ENCODE measurements around the gene LHFPL5. TPM values are rescaled to one million over a fixed set of nuclear protein-coding genes. Genes with fewer than 3 reads are reported as not detected.
A peak's percentile ranks its signal among the peaks of the same experiment; 100 is the strongest.

The LHFPL5 gene
- total RNA-seq, 2 donors from 2014 or later, result not detected

DNA sequence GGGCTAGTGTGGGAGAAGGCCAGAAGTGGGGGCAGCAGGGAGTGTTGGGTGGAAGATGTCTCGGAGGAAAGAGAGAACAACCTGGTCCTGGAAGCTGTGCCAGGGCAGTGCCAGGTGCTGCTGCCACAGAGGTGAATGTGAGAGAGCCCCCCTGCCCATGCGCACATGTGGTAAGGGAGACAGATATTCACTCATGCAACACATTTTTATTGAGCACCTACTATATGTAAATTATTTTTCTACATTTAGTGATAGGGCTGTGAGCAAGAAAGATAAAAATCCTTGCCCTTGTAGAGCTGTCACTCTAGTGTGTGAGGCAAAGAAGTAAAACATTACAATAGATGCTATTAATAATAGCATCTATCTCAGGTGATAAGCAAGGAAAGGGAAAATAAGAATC lies 23.9 kb upstream of the LHFPL5 start:
- Mint-ChIP-seq H3K4me1 (ENCODE audit: low read depth in 2 of 2) (peaks cover 0 to 5% of the 10 kb centered on the region in 2 donors), H3K36me3 (no peaks in the 10 kb centered on the region), H3K27me3 (peaks cover 33 to 39% of the 10 kb centered on the region in 2 donors), H3K9me3 (no peaks in the 10 kb centered on the region), H3K4me3 (no peak overlapping the region), H3K27ac (no peak overlapping the region)
- DNase-seq (ENCODE audit: low spot score), result no peak
- ATAC-seq, result peak in 1 of 2 donors; percentile 52

DNA sequence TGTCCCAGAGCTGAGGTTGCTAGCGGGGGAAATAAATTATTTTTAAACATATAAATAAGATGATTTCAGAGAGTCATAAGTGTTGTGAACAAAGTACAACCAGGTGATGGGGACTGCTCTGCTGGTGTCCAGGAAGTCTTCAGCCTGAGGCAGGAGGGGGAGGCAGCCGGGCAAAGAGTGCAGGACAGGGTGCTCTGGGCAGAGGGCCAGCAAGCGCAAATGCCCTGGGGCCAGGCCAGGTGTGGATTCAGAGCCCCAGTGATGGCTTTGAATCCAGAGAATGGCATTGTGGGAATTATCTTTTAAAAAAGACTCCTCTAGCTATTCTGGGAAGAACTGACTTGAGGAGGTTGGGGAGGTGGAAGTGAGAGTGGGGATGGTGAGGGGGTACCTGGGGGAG lies 22.7 kb upstream of the LHFPL5 start:
- Mint-ChIP-seq H3K4me1 (ENCODE audit: low read depth in 2 of 2) (peaks cover 0 to 2% of the 10 kb centered on the region in 2 donors), H3K36me3 (no peaks in the 10 kb centered on the region), H3K27me3 (peaks cover 30 to 34% of the 10 kb centered on the region in 2 donors), H3K27ac (no peak overlapping the region), H3K9me3 (no peaks in the 10 kb centered on the region), H3K4me3 (no peak overlapping the region)
- DNase-seq (ENCODE audit: low spot score) (no peak), ATAC-seq (no peak)

DNA sequence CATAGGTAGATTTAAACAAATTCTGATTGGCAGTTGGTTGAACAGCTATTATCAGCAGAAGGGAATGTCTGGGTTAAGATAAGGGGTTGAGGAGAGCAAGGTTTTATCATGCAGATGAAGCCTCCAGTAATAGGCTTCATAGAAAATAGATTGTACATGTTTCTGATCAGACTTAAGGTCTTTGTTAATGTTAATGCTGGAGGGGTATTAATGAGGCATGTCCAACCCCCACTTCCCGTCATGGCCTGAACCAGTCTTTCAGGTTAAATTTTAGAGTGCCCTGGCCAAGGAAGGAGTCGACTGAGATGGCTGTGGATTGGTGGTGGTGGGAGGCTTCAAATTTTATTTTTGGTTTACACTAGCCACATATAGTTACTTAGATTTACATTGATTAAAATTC lies 21.0 kb upstream of the LHFPL5 start:
- no peaks in the 10 kb centered on the region for H3K4me1 Mint-ChIP-seq (ENCODE audit: low read depth in 2 of 2)
- no peak overlapping the region for H3K27ac Mint-ChIP-seq
- no peaks in the 10 kb centered on the region for H3K9me3 Mint-ChIP-seq
- no peaks in the 10 kb centered on the region for H3K36me3 Mint-ChIP-seq
- ATAC-seq (no peak), DNase-seq (ENCODE audit: low spot score) (no peak)
- H3K27me3 Mint-ChIP-seq, result peaks cover 32 to 40% of the 10 kb centered on the region in 2 donors
- no peak overlapping the region for H3K4me3 Mint-ChIP-seq

DNA sequence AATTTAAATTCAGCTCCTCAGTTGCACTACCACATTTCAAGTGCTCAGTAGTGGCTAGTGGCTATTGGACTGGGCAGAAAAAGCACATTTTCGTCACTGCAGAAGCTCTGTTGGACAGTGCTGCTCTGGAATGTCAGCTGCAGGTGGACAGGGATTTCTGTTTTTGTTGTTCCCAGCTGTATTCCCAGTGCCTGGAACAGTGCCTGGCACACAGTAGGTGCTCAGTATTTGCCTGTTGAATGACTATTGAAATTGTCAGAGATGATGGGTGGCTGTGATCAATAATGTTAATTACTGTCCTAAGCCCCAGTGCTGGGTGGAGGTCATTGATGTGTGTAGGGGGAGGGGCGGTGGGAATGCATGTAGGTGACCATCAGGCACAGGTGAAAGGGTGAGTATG lies 18.9 kb upstream of the LHFPL5 start:
- Mint-ChIP-seq H3K4me3 (no peak overlapping the region), H3K4me1 (ENCODE audit: low read depth in 2 of 2) (no peaks in the 10 kb centered on the region), H3K27ac (no peak overlapping the region), H3K36me3 (no peaks in the 10 kb centered on the region), H3K27me3 (peaks cover 40 to 42% of the 10 kb centered on the region in 2 donors), H3K9me3 (no peaks in the 10 kb centered on the region)
- DNase-seq (ENCODE audit: low spot score) (no peak), ATAC-seq (no peak)

DNA sequence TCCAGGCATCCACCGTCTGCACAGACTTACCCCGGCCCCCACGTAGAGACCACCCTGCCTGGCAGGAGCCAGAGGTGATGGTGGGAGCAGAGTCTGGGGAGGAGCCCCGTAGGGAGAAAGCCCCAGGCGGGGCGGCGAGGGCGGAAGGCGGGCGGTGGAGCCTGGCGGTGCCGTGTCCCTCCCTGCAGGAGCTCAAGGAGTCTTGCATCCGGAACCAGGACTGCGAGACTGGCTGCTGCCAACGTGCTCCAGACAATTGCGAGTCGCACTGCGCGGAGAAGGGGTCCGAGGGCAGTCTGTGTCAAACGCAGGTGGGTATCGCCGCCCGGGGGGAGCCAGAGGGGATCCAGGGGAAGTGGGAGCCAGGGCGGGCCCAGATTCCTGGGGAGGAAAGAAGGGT lies 18.3 kb upstream of the LHFPL5 start:
- H3K27ac Mint-ChIP-seq, result no peak overlapping the region
- H3K4me1 Mint-ChIP-seq (ENCODE audit: low read depth in 2 of 2), result no peaks in the 10 kb centered on the region
- H3K27me3 Mint-ChIP-seq, result peaks cover 37 to 38% of the 10 kb centered on the region in 2 donors
- DNase-seq (ENCODE audit: low spot score) (no peak), ATAC-seq (peak in 1 of 2 donors; percentile 17)
- no peaks in the 10 kb centered on the region for H3K36me3 Mint-ChIP-seq
- H3K4me3 Mint-ChIP-seq, result no peak overlapping the region
- no peaks in the 10 kb centered on the region for H3K9me3 Mint-ChIP-seq

DNA sequence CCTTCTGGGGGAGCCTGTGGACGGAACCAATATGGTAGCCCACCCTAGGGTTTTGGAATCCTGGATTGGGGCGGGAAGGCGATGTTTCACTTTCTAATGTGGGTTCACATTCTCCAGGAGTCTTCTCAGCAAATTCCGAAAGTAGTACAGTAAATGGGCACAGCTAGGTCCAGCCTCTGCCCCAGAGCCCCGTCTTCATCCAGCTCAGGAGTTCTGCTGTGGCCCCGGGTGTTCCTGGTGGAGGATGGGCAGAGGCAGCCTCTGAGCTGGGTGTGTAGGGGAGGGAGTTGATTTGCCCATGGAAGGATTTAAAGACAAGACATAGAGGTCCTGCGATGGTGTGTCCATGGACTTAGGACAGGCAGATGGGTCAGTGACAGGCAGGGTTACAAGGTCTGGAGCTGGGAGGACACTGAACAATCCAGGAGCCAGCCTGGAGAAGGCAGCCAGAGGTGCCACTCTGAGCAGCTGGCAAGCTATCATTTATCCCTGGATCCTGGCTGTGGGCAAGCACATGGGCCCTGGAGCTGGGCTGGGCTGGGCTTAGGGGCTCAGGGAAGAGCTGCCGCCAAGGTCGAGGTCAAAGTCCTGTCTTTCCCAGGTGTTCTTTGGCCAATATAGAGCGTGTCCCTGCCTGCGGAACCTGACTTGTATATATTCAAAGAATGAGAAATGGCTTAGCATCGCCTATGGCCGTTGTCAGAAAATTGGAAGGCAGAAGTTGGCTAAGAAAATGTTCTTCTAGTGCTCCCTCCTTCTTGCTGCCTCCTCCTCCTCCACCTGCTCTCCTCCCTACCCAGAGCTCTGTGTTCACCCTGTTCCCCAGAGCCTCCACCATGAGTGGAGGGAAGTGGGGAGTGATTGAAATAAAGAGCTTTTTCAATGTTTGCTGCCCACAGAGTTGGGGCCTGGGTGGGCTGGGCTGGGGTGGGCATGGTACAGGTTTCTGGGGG lies 17.6 kb upstream of the LHFPL5 start:
- H3K4me3 Mint-ChIP-seq, result no peak overlapping the region
- ATAC-seq (peak; percentile 15 to 22), DNase-seq (ENCODE audit: low spot score) (no peak)
- no peak overlapping the region for H3K27ac Mint-ChIP-seq
- peaks cover 32 to 34% of the 10 kb centered on the region in 2 donors for H3K27me3 Mint-ChIP-seq
- no peaks in the 10 kb centered on the region for H3K4me1 Mint-ChIP-seq (ENCODE audit: low read depth in 2 of 2)
- no peaks in the 10 kb centered on the region for H3K9me3 Mint-ChIP-seq
- H3K36me3 Mint-ChIP-seq, result no peaks in the 10 kb centered on the region

DNA sequence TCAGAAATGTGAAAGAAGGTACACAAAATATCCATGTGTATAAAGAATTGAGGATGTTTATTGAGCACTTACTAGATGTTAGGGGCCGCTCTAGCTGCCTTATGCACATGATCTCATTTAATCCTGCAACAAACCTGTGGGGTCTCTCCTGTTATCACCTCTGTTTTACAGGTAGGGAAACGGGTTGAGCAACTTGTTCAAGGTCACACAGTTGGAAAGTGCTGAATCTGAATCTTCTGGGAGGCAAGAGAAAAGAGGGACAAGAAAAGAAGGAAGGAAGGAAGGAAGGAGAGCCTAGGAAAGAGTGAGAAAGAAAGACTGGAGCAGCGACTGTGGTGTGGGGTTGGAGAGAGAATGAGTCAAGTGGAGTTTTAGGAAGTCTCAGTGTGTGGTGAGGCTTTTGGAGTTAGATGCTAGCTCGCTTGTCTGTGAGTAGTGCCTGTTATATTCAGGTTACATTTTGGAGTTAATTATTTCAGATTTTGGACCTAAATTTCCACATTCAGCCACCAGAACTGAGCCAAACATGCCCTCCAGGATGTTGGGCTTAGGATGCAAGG lies 16.6 kb upstream of the LHFPL5 start:
- Mint-ChIP-seq H3K4me3 (no peak overlapping the region), H3K27me3 (peaks cover 34 to 37% of the 10 kb centered on the region in 2 donors), H3K9me3 (no peaks in the 10 kb centered on the region), H3K36me3 (no peaks in the 10 kb centered on the region), H3K4me1 (ENCODE audit: low read depth in 2 of 2) (no peaks in the 10 kb centered on the region), H3K27ac (no peak overlapping the region)
- DNase-seq (ENCODE audit: low spot score) (no peak), ATAC-seq (no peak)

DNA sequence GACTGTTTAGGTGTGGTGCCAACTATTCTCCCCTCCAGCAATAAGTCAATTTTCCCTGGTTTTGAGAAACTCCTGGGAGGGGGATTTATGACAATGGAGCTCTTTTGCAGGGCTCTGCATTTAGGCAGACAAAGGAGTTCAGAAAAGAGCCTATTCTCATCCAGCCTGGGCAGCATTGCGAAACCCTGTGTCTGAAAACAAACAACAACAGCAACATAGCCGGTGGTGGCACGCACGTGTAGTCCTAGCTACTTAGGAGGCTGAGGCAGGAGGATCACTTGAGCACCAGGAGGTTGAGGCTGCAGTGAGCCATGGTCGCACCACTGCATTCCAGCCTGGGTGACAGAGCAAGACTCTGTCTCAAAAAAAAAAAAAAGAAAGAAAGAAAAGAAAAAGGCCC lies 14.5 kb upstream of the LHFPL5 start:
- H3K4me3 Mint-ChIP-seq, result no peak overlapping the region
- no peak for ATAC-seq
- no peaks in the 10 kb centered on the region for H3K36me3 Mint-ChIP-seq
- peaks cover 24 to 25% of the 10 kb centered on the region in 2 donors for H3K27me3 Mint-ChIP-seq
- H3K27ac Mint-ChIP-seq, result no peak overlapping the region
- H3K9me3 Mint-ChIP-seq, result no peaks in the 10 kb centered on the region
- no peak for DNase-seq (ENCODE audit: low spot score)
- H3K4me1 Mint-ChIP-seq (ENCODE audit: low read depth in 2 of 2), result no peaks in the 10 kb centered on the region

DNA sequence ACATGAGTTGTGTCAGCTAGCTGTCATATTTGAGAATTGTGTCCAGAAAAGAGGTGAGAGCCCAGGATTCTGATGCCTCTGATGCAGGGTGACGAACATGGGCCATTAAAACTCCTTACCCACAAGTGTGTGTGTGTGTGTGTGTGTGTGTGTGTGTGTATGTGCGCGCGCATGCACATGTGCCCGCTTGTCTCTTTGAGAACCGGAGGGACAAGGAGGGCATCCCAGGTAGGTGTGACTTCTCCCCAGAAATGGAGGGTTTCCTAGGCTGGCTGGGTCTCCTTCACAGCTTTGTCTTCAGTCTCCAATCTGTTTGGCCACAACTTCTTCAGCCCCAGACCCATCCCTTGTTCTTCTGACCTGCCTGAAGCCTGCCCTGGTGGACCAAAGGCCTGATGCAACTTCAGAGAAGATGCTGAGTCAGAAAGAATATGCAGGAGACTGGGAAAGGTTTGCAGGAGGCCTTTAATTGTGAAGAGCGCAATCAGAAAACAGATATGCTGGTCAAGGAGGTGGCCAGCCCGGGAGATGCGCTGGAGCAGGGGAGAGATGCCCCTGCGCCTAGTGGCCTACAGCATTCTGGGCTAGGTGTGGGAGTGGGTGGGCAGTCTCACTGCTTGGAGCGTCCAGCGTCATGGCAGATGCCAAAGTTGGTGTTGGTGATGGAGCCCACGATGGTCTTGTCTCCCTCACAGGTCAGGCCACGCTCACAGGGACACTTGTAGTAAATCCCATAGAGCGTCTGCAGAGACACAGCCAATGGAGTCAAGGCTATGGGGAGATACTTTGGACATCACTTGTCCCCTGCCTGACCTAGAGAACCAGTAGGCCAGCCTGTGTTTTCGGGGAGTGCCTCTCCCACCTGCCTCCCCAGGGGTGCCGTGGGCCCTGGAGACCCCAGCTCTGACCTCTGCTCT lies 10.4 kb upstream of the LHFPL5 start:
- Mint-ChIP-seq H3K4me1 (ENCODE audit: low read depth in 2 of 2) (no peaks in the 10 kb centered on the region), H3K27ac (no peak overlapping the region), H3K4me3 (no peak overlapping the region), H3K36me3 (no peaks in the 10 kb centered on the region), H3K27me3 (peaks cover 4 to 18% of the 10 kb centered on the region in 2 donors), H3K9me3 (no peaks in the 10 kb centered on the region)
- no peak for DNase-seq (ENCODE audit: low spot score)
- ATAC-seq, result peak in 1 of 2 donors; percentile 30

DNA sequence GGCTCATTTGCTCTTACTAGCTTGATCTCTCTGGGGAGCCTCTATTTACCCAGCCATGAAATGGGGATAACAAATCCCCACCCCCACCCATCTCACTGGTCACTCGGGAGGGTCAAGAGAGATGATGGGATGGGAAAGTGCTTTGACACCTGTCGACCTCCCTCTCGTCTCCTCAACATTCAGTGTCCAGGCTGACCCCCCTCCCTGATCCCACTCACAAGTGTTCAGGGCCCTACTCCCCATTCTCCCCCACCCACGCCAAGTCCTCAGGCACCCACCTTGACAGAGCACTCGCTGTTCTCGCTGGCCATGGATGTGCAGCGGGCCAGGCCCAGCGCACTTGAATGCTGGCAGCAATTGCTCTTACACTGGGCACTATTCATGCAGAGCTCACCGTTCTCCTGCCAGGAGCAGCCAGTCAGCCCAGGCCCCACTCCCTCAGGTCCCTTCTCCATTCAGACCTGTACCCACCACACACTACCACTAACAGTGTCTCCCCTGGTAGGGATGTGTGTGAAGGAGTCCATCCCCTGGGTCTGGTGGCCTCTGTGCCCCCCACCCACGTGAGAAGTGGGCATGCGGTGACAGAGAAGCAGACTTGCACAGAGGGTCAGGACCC lies 9.6 kb upstream of the LHFPL5 start:
- no peaks in the 10 kb centered on the region for H3K36me3 Mint-ChIP-seq
- ATAC-seq (peak; percentile 34 to 41), DNase-seq (ENCODE audit: low spot score) (no peak)
- no peaks in the 10 kb centered on the region for H3K9me3 Mint-ChIP-seq
- H3K27ac Mint-ChIP-seq, result no peak overlapping the region
- no peaks in the 10 kb centered on the region for H3K4me1 Mint-ChIP-seq (ENCODE audit: low read depth in 2 of 2)
- peaks cover under 1 to 11% of the 10 kb centered on the region in 2 donors for H3K27me3 Mint-ChIP-seq
- H3K4me3 Mint-ChIP-seq, result no peak overlapping the region

DNA sequence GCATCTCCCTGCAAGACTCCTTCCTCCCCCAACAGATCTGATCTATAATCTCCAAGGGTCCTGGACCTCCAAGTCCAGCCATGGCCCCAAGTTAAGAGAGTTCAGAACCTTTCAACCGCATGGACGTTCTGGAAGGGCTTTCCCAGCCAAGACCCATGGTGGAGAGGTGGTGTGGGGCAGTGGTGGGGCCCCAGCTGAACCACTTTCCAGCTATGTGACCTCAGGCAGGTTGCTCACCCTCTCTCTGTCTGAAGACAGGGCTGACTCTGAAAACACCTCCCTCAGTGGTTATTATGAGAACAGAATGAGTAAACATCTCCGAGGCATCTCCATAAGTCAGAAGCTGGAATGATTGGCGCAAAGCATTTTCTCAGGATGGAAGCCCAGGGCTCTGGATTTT lies 8.9 kb upstream of the LHFPL5 start:
- ATAC-seq (no peak), DNase-seq (ENCODE audit: low spot score) (no peak)
- Mint-ChIP-seq H3K9me3 (no peaks in the 10 kb centered on the region), H3K36me3 (no peaks in the 10 kb centered on the region), H3K27ac (no peak overlapping the region), H3K4me1 (ENCODE audit: low read depth in 2 of 2) (no peaks in the 10 kb centered on the region), H3K27me3 (peaks cover 0 to 7% of the 10 kb centered on the region in 2 donors), H3K4me3 (no peak overlapping the region)

DNA sequence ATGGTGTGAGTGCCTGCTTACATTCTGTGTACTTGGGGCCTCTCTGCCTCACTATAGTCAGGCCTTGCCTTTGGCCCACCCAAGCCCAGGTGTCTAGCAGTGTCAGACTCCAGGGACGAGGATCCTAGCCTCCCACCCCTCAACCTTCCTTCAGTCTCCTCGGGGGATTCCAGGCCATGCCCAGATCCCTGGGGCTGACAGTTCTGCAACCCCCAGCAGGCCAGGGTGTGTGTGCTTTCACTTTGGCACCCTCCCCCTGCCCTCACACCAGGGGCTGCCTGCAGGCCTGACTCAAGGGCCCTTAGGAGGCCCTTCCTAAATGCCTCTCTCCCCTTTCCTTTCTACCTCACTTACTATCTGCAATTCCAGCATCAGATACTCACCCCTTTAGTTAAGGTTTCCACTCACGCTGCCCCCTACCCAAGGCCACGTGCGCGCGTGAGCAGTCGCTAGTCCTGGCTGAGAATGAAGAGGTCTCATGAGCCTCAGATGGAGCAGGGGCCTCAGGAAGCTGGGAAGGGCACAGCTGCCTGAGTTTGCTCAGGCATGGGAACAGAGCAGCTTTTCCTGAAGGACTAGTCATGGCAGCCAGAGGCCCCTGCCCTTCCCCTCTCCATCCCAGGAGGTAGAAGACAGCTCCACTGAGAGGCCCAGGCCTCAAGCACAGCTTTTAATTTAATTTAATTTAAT lies 7.2 kb upstream of the LHFPL5 start:
- H3K36me3 Mint-ChIP-seq, result no peaks in the 10 kb centered on the region
- H3K9me3 Mint-ChIP-seq, result no peaks in the 10 kb centered on the region
- DNase-seq (ENCODE audit: low spot score) (peak; percentile 50), ATAC-seq (peak; percentile 28 to 35)
- no peak overlapping the region for H3K27ac Mint-ChIP-seq
- H3K4me1 Mint-ChIP-seq (ENCODE audit: low read depth in 2 of 2), result no peaks in the 10 kb centered on the region
- H3K27me3 Mint-ChIP-seq, result peaks cover 0 to 2% of the 10 kb centered on the region in 2 donors
- H3K4me3 Mint-ChIP-seq, result no peak overlapping the region

DNA sequence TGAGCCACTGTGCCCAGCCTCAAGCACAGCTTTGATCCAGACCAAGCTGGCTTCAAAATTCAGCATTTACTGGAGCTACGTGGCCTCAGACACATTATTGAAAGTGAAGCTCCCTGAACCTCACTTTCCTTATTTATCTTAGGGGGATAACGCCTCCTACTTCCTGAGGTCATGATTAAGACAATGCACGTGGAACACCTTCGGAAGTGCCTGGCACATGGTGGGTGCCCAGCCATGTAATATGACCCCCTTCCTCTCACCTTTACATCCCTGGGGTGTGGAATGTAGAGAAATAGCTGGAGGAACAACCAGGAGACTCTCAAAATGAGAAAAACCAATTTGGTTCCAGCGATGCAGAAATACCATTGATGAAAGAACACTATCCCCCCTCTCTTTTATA lies 6.4 kb upstream of the LHFPL5 start:
- Mint-ChIP-seq H3K36me3 (no peaks in the 10 kb centered on the region), H3K27ac (no peak overlapping the region), H3K9me3 (no peaks in the 10 kb centered on the region), H3K4me1 (ENCODE audit: low read depth in 2 of 2) (no peaks in the 10 kb centered on the region), H3K4me3 (no peak overlapping the region), H3K27me3 (no peaks in the 10 kb centered on the region)
- ATAC-seq (no peak), DNase-seq (ENCODE audit: low spot score) (no peak)
